T-helper 2 cell treated with Interferon-gamma antibody and Interleukin-4, amounts not matched to agents 5 μg/mL and 100 μg/mL, for 36 hours (primary cell): ENCODE data around the gene ELFN2.

Experiments
- DNase-seq: peaks from one replicate; pipeline ENCODE4 v3.0.0; 2021; ENCODE audit warnings: low spot score
- H3K27ac Mint-ChIP-seq: one replicate; pipeline ENCODE4 v1.8.0; 2021; ENCODE audit warnings: mild to moderate bottlenecking, mixed read lengths
- H3K27me3 Mint-ChIP-seq: one replicate; pipeline ENCODE4 v1.8.0; 2021; ENCODE audit warnings: low read depth, mixed read lengths
- H3K36me3 Mint-ChIP-seq: one replicate; pipeline ENCODE4 v1.8.0; 2021; ENCODE audit warnings: low read depth, mixed read lengths
- H3K4me1 Mint-ChIP-seq: one replicate; pipeline ENCODE4 v1.8.0; 2021; ENCODE audit warnings: low read depth, mixed read lengths
- H3K4me3 Mint-ChIP-seq: one replicate; pipeline ENCODE4 v1.8.0; 2022; ENCODE audit warnings: mild to moderate bottlenecking, moderate library complexity, mixed read lengths
- H3K9me3 Mint-ChIP-seq: one replicate; pipeline ENCODE4 v1.8.0; 2021; ENCODE audit warnings: mixed read lengths

ELFN2 gene

DNA sequence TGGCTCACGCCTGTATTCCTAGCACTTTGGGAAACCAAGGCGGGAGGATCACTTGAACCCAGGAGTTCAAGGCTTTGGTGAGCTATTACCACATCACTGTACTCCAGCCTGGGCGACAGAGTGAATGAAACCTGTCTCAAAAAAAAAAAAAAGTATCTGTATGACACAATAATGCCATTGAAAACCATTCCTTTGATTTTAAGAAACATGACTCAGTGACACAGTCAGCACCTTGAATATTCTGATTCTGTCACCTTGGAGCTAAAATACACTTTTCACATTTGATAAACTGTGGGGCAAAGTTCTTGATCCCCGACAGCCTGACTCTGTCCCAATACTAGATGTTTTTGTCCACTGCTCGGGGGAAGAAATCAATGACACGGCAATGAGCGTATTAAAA lies 16.7 kb upstream of the ELFN2 start:
- peaks cover 3% of the 10 kb centered on the region for H3K4me1 Mint-ChIP-seq
- H3K4me3 Mint-ChIP-seq = no peak overlapping the region
- no peak for DNase-seq
- H3K36me3 Mint-ChIP-seq = no peaks in the 10 kb centered on the region
- peaks cover 9% of the 10 kb centered on the region for H3K27me3 Mint-ChIP-seq
- peaks cover 5% of the 10 kb centered on the region for H3K9me3 Mint-ChIP-seq
- no peak overlapping the region for H3K27ac Mint-ChIP-seq

DNA sequence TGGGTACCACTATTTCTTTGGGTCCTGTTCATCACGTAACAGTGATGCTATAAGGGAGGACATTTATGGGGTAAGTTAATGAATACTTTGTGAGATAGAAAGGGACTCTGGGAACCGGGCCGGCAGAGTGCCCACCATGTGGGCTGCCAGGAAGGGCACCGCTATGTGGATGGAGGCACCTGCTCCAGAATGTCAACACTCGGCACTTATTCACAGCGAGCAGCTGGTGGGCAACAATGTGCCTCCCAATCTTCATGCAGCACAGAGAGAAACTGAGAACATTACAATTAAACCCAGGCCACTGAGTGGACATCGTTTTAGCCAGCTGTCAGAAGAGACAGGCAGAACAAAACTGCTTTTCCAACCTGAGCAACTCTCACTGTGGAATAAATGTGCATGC lies 15.8 kb upstream of the ELFN2 start:
- Mint-ChIP-seq H3K27me3 (peaks cover 9% of the 10 kb centered on the region), H3K27ac (no peak overlapping the region), H3K4me1 (peaks cover 3% of the 10 kb centered on the region), H3K9me3 (peaks cover 5% of the 10 kb centered on the region), H3K36me3 (no peaks in the 10 kb centered on the region), H3K4me3 (no peak overlapping the region)
- DNase-seq = no peak

DNA sequence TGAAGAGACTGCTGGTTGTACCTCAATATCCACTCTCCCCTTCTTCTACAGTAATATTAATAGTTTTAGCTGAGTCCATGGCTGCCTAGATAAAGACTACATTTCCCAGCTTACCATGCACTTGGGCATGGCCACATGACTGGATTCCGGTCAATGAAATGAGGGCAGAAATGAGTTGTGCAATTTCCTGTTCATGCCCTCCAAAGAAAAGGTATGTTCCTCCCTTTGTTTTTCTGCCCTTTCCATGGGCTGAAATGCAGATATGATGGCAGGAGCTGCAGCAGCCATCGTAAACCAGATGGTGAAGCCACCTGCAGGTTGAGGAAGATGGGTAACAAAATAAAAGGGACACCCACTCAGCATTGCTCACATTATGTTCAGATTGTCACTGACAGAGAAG lies 15.3 kb upstream of the ELFN2 start:
- Mint-ChIP-seq H3K36me3 (no peaks in the 10 kb centered on the region), H3K27ac (no peak overlapping the region), H3K4me1 (peaks cover 3% of the 10 kb centered on the region), H3K27me3 (peaks cover 9% of the 10 kb centered on the region), H3K4me3 (no peak overlapping the region), H3K9me3 (peaks cover 5% of the 10 kb centered on the region)
- DNase-seq = no peak

DNA sequence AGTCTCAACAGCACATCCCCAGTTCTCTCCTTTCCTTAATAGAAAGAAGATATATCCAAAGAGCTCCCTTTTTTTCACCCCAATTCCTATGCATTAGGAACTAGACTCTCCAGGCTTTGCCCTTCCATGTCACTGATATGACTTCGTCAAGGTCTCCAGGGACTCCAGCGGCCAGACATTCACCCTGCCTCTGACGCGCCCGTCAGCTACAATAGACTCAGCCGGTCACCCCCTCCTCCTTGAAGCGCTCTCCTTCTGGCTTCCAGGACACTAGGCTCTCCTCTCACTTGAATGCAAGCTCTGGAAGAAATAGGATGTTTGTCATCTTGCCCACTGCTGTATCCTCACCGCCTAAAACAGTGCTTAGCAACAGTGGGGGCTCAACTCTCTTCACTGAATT lies 14.9 kb upstream of the ELFN2 start:
- Mint-ChIP-seq H3K27me3 (peaks cover 9% of the 10 kb centered on the region), H3K27ac (no peak overlapping the region), H3K4me1 (peaks cover 3% of the 10 kb centered on the region), H3K4me3 (no peak overlapping the region), H3K9me3 (peaks cover 5% of the 10 kb centered on the region), H3K36me3 (no peaks in the 10 kb centered on the region)
- DNase-seq = no peak

DNA sequence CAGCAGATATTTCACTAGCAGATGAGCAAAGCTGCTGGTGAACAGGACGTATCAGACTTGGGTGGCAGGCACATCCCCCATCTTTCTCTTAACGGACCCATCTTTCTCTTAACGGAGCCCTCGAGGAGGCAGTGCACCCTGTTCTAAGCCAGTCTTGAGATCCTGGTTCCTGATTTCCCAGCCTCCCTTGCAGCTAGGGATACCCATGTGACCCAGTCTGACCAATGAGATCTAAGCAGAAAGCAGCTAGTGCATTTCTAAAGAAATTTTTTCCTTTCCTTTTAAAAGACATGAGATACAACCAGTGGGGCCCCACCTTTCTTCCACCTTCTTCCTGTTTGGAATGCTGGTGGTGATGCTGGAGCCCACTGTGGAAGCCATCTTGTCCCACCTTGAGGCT lies 13.6 kb upstream of the ELFN2 start:
- no peak overlapping the region for H3K4me3 Mint-ChIP-seq
- DNase-seq = no peak

GRCh38 chr22:37439347-37439746 lies 12.1 kb upstream of the ELFN2 start:
- peaks cover 3% of the 10 kb centered on the region for H3K4me1 Mint-ChIP-seq
- H3K27ac Mint-ChIP-seq = no peak overlapping the region
- H3K9me3 Mint-ChIP-seq = peaks cover 5% of the 10 kb centered on the region
- H3K27me3 Mint-ChIP-seq = peaks cover 9% of the 10 kb centered on the region
- DNase-seq = no peak
- no peaks in the 10 kb centered on the region for H3K36me3 Mint-ChIP-seq
- no peak overlapping the region for H3K4me3 Mint-ChIP-seq

More for the DNA sequence above, 13.6 kb upstream of the ELFN2 start:
- Mint-ChIP-seq H3K36me3 (no peaks in the 10 kb centered on the region), H3K9me3 (peaks cover 5% of the 10 kb centered on the region), H3K27me3 (peaks cover 9% of the 10 kb centered on the region), H3K4me1 (peaks cover 3% of the 10 kb centered on the region), H3K27ac (no peak overlapping the region)

DNA sequence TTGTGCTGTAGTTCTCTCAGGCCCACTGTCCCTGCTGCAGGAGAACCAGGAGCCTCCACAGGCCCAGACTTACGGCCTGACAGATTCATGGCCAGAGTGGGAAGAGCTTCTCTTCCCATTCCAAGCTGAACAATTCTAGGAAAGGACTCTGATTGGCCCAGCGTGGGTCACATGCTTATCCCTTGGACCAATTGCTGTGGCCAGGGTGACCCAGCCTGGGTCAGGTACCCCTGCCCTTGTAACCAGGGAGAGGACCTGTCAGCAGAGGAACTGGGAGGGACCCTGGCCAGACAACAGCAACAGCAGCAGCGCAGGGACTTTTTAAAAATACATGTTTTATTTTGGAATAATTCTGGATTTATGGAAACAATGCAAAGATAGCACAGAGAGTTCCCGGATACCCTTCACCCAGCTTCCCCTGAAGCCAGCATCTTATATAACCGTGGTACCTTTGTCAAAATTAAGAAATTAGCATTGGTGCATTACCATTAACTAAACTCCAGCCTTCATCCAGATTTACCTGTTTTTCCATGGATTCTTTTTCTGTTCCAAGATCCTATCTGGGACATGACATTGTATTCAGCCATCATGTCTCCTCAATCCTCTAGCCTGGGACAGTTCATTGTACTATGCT lies 8.8 kb upstream of the ELFN2 start:
- DNase-seq = no peak
- peaks cover 13% of the 10 kb centered on the region for H3K9me3 Mint-ChIP-seq
- H3K27me3 Mint-ChIP-seq = peaks cover 5% of the 10 kb centered on the region
- H3K4me1 Mint-ChIP-seq = peaks cover 7% of the 10 kb centered on the region
- no peak overlapping the region for H3K27ac Mint-ChIP-seq
- peaks cover 2% of the 10 kb centered on the region for H3K36me3 Mint-ChIP-seq
- no peak overlapping the region for H3K4me3 Mint-ChIP-seq

GRCh38 chr22:37433786-37434185 lies 6.5 kb upstream of the ELFN2 start:
- Mint-ChIP-seq H3K9me3 (peaks cover 12% of the 10 kb centered on the region), H3K27ac (no peak overlapping the region), H3K4me3 (no peak overlapping the region), H3K36me3 (peaks cover 2% of the 10 kb centered on the region), H3K4me1 (peaks cover 7% of the 10 kb centered on the region), H3K27me3 (peaks cover 18% of the 10 kb centered on the region)
- DNase-seq = no peak

GRCh38 chr22:37432708-37433054 lies 5.4 kb upstream of the ELFN2 start:
- peaks cover 2% of the 10 kb centered on the region for H3K36me3 Mint-ChIP-seq
- H3K4me1 Mint-ChIP-seq = peaks cover 7% of the 10 kb centered on the region
- H3K27ac Mint-ChIP-seq = no peak overlapping the region
- DNase-seq = no peak
- H3K27me3 Mint-ChIP-seq = peaks cover 29% of the 10 kb centered on the region
- peaks cover 12% of the 10 kb centered on the region for H3K9me3 Mint-ChIP-seq
- H3K4me3 Mint-ChIP-seq = no peak overlapping the region

DNA sequence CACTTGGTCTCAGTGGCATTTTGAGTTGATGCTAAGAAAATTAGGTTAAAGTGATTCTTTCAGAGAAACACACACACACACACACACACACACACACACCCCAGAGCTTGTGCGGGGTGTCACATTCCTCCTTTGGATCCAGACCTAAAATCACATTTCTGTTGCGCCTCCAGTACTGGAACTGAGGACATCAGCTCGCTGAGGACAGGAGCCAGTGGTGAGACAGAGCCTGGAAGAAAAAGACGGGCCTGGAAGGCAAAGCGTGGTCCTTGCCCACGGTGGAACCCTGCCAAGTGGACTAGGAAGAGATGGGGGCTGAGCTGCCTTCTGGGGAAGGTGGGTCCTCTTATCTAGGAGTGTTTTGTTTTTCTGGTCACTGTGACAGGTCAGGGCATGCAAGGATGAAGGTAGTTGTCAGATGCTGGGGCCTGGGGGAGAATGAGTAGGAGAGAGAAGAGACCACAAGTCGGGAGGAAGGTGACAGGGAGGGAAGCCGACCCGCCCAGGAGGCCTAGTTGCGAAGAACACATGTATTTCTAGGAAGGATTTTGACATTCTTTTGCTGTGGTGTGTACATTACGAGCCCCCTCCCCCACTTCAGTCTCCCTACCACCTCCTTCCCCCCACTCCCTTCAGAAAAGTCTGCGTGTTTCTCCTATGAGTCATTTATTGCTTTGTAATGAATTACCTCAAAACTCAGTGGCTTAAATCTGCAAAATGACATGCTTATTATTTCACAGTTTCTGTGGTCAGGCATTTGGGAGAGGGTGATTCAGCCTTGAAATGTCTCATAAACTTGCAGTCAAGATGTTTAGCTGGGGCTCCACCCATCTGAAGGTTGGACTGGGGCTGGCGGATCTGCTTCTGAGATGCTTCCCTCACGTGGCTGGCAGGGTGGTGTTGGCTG lies 4.8 kb upstream of the ELFN2 start:
- DNase-seq = peak; percentile 55
- Mint-ChIP-seq H3K4me1 (peaks cover 7% of the 10 kb centered on the region), H3K9me3 (peaks cover 12% of the 10 kb centered on the region), H3K27me3 (peaks cover 29% of the 10 kb centered on the region), H3K4me3 (no peak overlapping the region), H3K36me3 (peaks cover 2% of the 10 kb centered on the region), H3K27ac (peak overlapping the region; percentile 70)

GRCh38 chr22:37431366-37431765 lies 4.1 kb upstream of the ELFN2 start:
- Mint-ChIP-seq H3K27ac (no peak overlapping the region), H3K4me3 (no peak overlapping the region), H3K9me3 (peaks cover 12% of the 10 kb centered on the region), H3K4me1 (peaks cover 7% of the 10 kb centered on the region), H3K27me3 (peaks cover 36% of the 10 kb centered on the region), H3K36me3 (peaks cover 2% of the 10 kb centered on the region)
- no peak for DNase-seq

- Mint-ChIP-seq H3K4me1 (peaks cover 7% of the 10 kb centered on the region), H3K36me3 (peaks cover 2% of the 10 kb centered on the region), H3K27me3 (peaks cover 40% of the 10 kb centered on the region), H3K4me3 (no peak overlapping the region), H3K27ac (no peak overlapping the region), H3K9me3 (peaks cover 12% of the 10 kb centered on the region)
- DNase-seq = no peak
Observed at GRCh38 chr22:37430941-37431340, 3.7 kb upstream of the ELFN2 start.

DNA sequence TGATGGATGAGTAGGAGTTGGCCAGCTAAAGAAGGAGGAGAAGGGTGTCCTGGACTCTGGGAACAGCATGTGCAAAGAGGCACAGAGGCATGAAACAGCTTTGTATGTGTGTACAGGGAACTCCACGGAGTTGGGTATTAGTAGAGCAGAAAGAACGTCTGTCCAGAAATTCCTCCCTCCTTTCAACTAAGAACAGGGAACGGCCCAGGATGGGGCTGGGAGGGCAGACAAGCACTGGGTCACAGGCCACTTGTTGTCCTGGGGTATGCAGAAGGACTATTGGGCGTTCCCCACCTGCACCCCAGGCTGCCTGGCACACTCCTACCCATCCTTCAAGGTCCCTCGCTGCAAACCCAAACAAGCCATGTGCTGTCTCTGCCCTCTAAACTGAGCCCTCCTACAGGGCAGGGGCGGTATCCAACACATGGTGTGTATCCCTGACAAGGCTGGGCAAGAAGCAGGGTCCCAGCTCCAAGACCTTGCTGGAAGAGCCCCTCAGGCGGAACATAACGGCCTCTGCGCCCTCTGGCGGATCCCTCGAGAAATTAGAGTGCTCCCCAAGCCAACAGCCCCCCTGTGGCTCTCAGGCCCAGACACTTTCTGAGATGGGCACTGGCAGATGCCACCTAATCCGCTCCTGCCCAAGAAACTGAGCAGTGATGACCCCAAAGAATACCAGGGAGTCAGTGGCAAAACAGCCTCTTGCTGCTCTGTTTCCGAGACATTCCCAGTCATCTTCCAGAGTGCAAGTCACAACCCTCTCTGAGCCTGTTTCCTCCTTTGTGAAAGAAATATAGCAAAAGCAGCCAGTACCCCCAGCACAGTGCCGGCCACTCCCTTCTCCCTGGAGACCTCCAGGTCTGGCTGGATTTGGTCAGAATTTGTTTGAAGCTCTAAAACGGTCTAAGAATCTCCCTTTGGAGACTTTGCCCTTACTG lies 1.6 kb upstream of the ELFN2 start:
- H3K4me1 Mint-ChIP-seq = peaks cover 7% of the 10 kb centered on the region
- DNase-seq = peak; percentile 32
- H3K27me3 Mint-ChIP-seq = peaks cover 60% of the 10 kb centered on the region
- no peak overlapping the region for H3K27ac Mint-ChIP-seq
- H3K36me3 Mint-ChIP-seq = peaks cover 2% of the 10 kb centered on the region
- no peak overlapping the region for H3K4me3 Mint-ChIP-seq
- peaks cover 12% of the 10 kb centered on the region for H3K9me3 Mint-ChIP-seq
